ENCODE results near the gene SGPL1. TPM values are rescaled to one million over a fixed set of nuclear protein-coding genes. Genes with fewer than 3 reads are reported as not detected.

The SGPL1 gene
- total and polyA plus RNA-seq, 2 of the 8 experiments (the other 6 are each of a cell fraction or from before 2014, with no cell fraction given): 20.5 to 51.6 TPM

DNA sequence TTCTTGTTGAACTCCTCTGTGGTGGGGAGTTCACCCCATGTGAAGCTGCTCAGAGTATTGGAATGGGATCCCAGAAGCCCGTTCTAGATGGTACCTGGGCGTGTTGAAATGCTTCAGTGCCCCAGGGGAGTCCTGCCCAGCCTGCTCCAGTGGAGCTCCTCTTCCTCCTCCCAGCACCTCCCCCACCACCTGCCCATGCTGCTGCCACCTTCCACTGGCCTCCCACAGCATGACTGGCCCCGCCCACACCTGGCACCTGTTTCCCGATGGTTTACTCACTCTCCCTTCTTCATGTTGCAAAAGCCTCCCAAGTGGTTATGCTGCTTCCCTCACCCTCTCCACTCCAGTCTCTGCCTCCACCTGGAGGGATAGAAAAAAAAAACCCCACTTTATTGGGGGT, 104.8 kb downstream of the SGPL1 start:
- no peaks in the 10 kb centered on the region for H3K9me3 ChIP-seq (ENCODE audit: insufficient read depth in 2 of 2, low read depth in 1 of 2, low read length in 1 of 2)
- H2BK12ac ChIP-seq (ENCODE audit: low read depth, low read length): no peak overlapping the region
- ChIA-PET POLR2A (ENCODE audit: partially characterized antibody) (no interaction called here), CTCF (ENCODE audit: partially characterized antibody) (interaction anchor here (1.8 to 17.0 kb wide), 3 partner anchors 17 to 291 kb away, joined by 8 to 237 read pairs (median 58); partner anchors contain the start of gene UNC5B)
- no peak overlapping the region for H3K18ac ChIP-seq (ENCODE audit: extremely low read depth, low read length)
- H3K9ac ChIP-seq (replicated peaks in 1 of 4; ENCODE audit: extremely low read depth in 1 of 4, low read depth in 3 of 4, low read length in 3 of 4): no peak overlapping the region
- no peak overlapping the region for H4K8ac ChIP-seq (ENCODE audit: extremely low read depth, insufficient read depth, low read length)
- no peaks in the 10 kb centered on the region; a peak in 1 of 7 replicates for H3K27me3 ChIP-seq (replicated peaks in 1 of 4; ENCODE audit: control insufficient read depth in 3 of 4, extremely low read depth in 1 of 4, insufficient read depth in 3 of 4, low read length in 3 of 4)
- H2BK120ac ChIP-seq (replicated peaks; ENCODE audit: low read depth, low read length): no peak overlapping the region
- H3K4me1 ChIP-seq (replicated peaks in 1 of 4; ENCODE audit: control insufficient read depth in 3 of 4, insufficient read depth in 4 of 4, low read length in 3 of 4): no peaks in the 10 kb centered on the region
- no peak overlapping the region for H2AK5ac ChIP-seq (ENCODE audit: low read depth, low read length)
- H2AFZ ChIP-seq (ENCODE audit: low read length): no peak overlapping the region
- no peak overlapping the region for H2BK5ac ChIP-seq (ENCODE audit: low read depth, low read length)
- no peak overlapping the region for H4K5ac ChIP-seq (ENCODE audit: insufficient read length, low read depth, low read length)
- H3K14ac ChIP-seq (ENCODE audit: insufficient read length): no peak overlapping the region
- no peak for DNase-seq (ENCODE audit: low read depth in 1 of 2, low spot score in 2 of 2)
- H2BK15ac ChIP-seq (ENCODE audit: low read length): no peak overlapping the region
- H4K20me1 ChIP-seq (replicated peaks in 1 of 2; ENCODE audit: control insufficient read depth in 1 of 2, insufficient read depth in 2 of 2, low read length in 2 of 2): peaks cover 0 to 2% of the 10 kb centered on the region in 2 experiments
- WGBS, 2 experiments (ENCODE audit: extremely low coverage in 1 of 2, insufficient coverage in 1 of 2, insufficient read length in 1 of 2, insufficient replicate concordance in 2 of 2, low coverage in 1 of 2, low lambda C conversion rate in 2 of 2, missing lambda C conversion rate in 1 of 2): 65% methylated on average over 4 of the region's 4 CpGs; no CpG with 5 or more reads in 1 of the 2 experiments
- no peak overlapping the region for H3K27ac ChIP-seq (ENCODE audit: low read depth, low read length)
- H3K4me2 ChIP-seq (ENCODE audit: insufficient read depth in 1 of 2, low read depth in 2 of 2, low read length in 2 of 2): no peak overlapping the region
- no peak for FAIRE-seq
- no peak overlapping the region for H3K4ac ChIP-seq (replicated peaks; ENCODE audit: insufficient read length, low read depth, low read length)
- H3K56ac ChIP-seq (replicated peaks; ENCODE audit: insufficient read length, low read depth, low read length): no peak overlapping the region
- H2BK20ac ChIP-seq (ENCODE audit: low read length): no peak overlapping the region
- no peaks in the 10 kb centered on the region for H3K23me2 ChIP-seq (ENCODE audit: low read depth, low read length)
- no peaks in the 10 kb centered on the region for H3K79me1 ChIP-seq (ENCODE audit: low read depth, low read length)
- H3K23ac ChIP-seq (ENCODE audit: insufficient read length): no peak overlapping the region
- H3K36me3 ChIP-seq (ENCODE audit: control insufficient read depth in 2 of 4, insufficient read depth in 4 of 4, low read length in 3 of 4): no peaks in the 10 kb centered on the region
- no peak overlapping the region for H4K91ac ChIP-seq (replicated peaks; ENCODE audit: insufficient read length, low read length)
- H3K79me2 ChIP-seq (ENCODE audit: control insufficient read depth in 1 of 2, insufficient read depth in 2 of 2, low read length in 2 of 2): no peaks in the 10 kb centered on the region
- H3K4me3 ChIP-seq (ENCODE audit: extremely low read depth in 1 of 4, insufficient read depth in 2 of 4, low read depth in 3 of 4, low read length in 4 of 4): no peak overlapping the region
- TF ChIP-seq CHD1 (IDR thresholded peaks at IDR 0.05; ENCODE audit: low read depth, low read length) (no peak), TBP (IDR thresholded peaks at IDR 0.05; ENCODE audit: low read depth, low read length) (no peak), EP300 (IDR thresholded peaks at IDR 0.05; ENCODE audit: borderline replicate concordance in 1 of 2, low read depth in 2 of 2, low read length in 2 of 2) (no peak), E2F6 (IDR thresholded peaks at IDR 0.05) (no peak), SRF (IDR thresholded peaks at IDR 0.05; ENCODE audit: low read depth, low read length) (no peak), RXRA (IDR thresholded peaks at IDR 0.05; ENCODE audit: insufficient read depth, low read depth, low read length) (no peak), HDAC2 (IDR thresholded peaks at IDR 0.05; ENCODE audit: borderline replicate concordance in 1 of 2, low read depth in 2 of 2, low read length in 2 of 2) (no peak), JUN (IDR thresholded peaks at IDR 0.05; ENCODE audit: low read depth, low read length) (no peak), POLR2A (IDR thresholded peaks at IDR 0.05; ENCODE audit: control extremely low read depth in 1 of 2, low read depth in 2 of 2, low read length in 2 of 2) (no peak), KDM1A (IDR thresholded peaks at IDR 0.05; ENCODE audit: borderline replicate concordance, low read length) (no peak), HDAC6 (IDR thresholded peaks at IDR 0.05; ENCODE audit: low read depth, low read length) (no peak), MAX (IDR thresholded peaks at IDR 0.05) (no peak), SP1 (IDR thresholded peaks at IDR 0.05; ENCODE audit: low read depth, low read length) (no peak), SP2 (IDR thresholded peaks at IDR 0.05; ENCODE audit: low read length) (no peak)
